Fibroblast of lung (primary cell): Measurements from ENCODE around the gene SYVN1. TPM values are rescaled to one million over a fixed set of nuclear protein-coding genes. Genes with fewer than 3 reads are reported as not detected.

ENCODE experiments used
- DNase-seq, 2 donors: peaks; one replicate each; pipeline versions ENCODE4 v3.0.0 to v3.0.0-alpha.2; 2010; ENCODE audit warnings: low read depth in 2 of 2
- H2AFZ ChIP-seq: 2 replicates; pipeline ENCODE4 v1.5.1; 2012; ENCODE audit warnings: low read length, control low read depth, inconsistent platforms
- H3K27ac ChIP-seq: 2 replicates; pipeline ENCODE4 v1.5.1; 2011; ENCODE audit warnings: low read length, control low read depth; ENCODE audit not compliant: insufficient read depth
- H3K27me3 ChIP-seq: 2 replicates; pipeline ENCODE4 v1.5.1; 2011; ENCODE audit warnings: mild to moderate bottlenecking, low read length; ENCODE audit not compliant: control insufficient read depth, insufficient read depth
- H3K36me3 ChIP-seq: 2 replicates; pipeline ENCODE4 v1.5.1; 2011; ENCODE audit warnings: low read length; ENCODE audit not compliant: control insufficient read depth, insufficient read depth
- H3K4me1 ChIP-seq: 2 replicates; pipeline ENCODE4 v1.5.1; 2011; ENCODE audit warnings: low read length; ENCODE audit not compliant: control insufficient read depth, insufficient read depth; ENCODE audit errors: extremely low read depth
- H3K4me2 ChIP-seq: 2 replicates; pipeline ENCODE4 v1.5.1; 2011; ENCODE audit warnings: low read length, control low read depth; ENCODE audit not compliant: insufficient read depth; ENCODE audit errors: extremely low read depth
- H3K4me3 ChIP-seq, 4 experiments: fragments of 200-600 bp in 1 of 4; sonication (generic) in 1 of 4; replicated peaks in 1 of 4; 2 replicates each; pipeline ENCODE4 v1.5.1; 2011 to 2016; ENCODE audit warnings: low read length in 4 of 4, low read depth in 3 of 4, mild to moderate bottlenecking in 3 of 4, control low read depth in 2 of 4, inconsistent platforms in 1 of 4, mixed read lengths in 1 of 4; ENCODE audit not compliant: insufficient read depth in 1 of 4; ENCODE audit errors: control extremely low read depth in 1 of 4
- H3K79me2 ChIP-seq: 2 replicates; pipeline ENCODE4 v1.5.1; 2012; ENCODE audit warnings: mild to moderate bottlenecking, low read length, inconsistent platforms; ENCODE audit not compliant: control insufficient read depth, insufficient read depth
- H3K9ac ChIP-seq: 2 replicates; pipeline ENCODE4 v1.5.1; 2011; ENCODE audit warnings: mild to moderate bottlenecking, low read length, control low read depth; ENCODE audit not compliant: insufficient read depth
- H3K9me3 ChIP-seq: 2 replicates; pipeline ENCODE4 v1.5.1; 2012; ENCODE audit warnings: low read depth, low read length; ENCODE audit not compliant: control insufficient read depth, insufficient read depth
- H4K20me1 ChIP-seq: 2 replicates; pipeline ENCODE4 v1.5.1; 2011; ENCODE audit warnings: low read length; ENCODE audit not compliant: control insufficient read depth, insufficient read depth; ENCODE audit errors: extremely low read depth
- CTCF ChIP-seq, 2 donors: IDR thresholded peaks in 1 of 2; conservative IDR thresholded peaks in 1 of 2; 1 replicate in 1 of 2; 2 replicates in 1 of 2; pipeline ENCODE4 v1.5.1; 2011 to 2012; ENCODE audit warnings: low read length in 2 of 2, control low read depth in 1 of 2, inconsistent platforms in 1 of 2, low read depth in 1 of 2, mild to moderate bottlenecking in 1 of 2
- EZH2 ChIP-seq: IDR thresholded peaks from 2 replicates; pipeline ENCODE4 v1.5.1; 2012; ENCODE audit warnings: low read length, control low read depth, mild to moderate bottlenecking; ENCODE audit errors: missing control alignments
- polyA plus RNA-seq, 2 donors: library from polyadenylated mRNA; depleted of rRNA in 1 of 2; stranded (reverse) in 1 of 2; unstranded in 1 of 2; fragments of >200 nt; gene quantifications; 2 replicates each; pipeline ENCODE4 v1.2.1, GENCODE V29; 2011 to 2012; ENCODE audit warnings: missing spikeins in 1 of 2
- total RNA-seq: library from RNA; depleted of rRNA; stranded (reverse); fragments of >200 nt; gene quantifications from 2 replicates; pipeline ENCODE4 v1.2.1, GENCODE V29; 2014

Gene SYVN1
- total and polyA plus RNA-seq, 2 donors (not counting 1 experiment from before 2014, with no cell fraction given), result 15.5 to 25.2 TPM

GRCh38 chr11:65107078-65107477 lies 27.2 kb downstream of the SYVN1 start:
- TF ChIP-seq CTCF (conservative IDR thresholded peaks at IDR 0.05 in 1 of 2, IDR thresholded peaks at IDR 0.05 in 1 of 2; ENCODE audit: low read depth in 1 of 2, low read length in 2 of 2), result no peak
- TF ChIP-seq EZH2, result no peak
- no peak for DNase-seq
- H3K36me3 ChIP-seq, result peaks cover 7% of the 10 kb centered on the region
- H3K9me3 ChIP-seq, result no peaks in the 10 kb centered on the region
- H3K27ac ChIP-seq, result no peak overlapping the region
- H3K4me3 ChIP-seq, result no peak overlapping the region
- no peak overlapping the region for H3K9ac ChIP-seq
- H3K79me2 ChIP-seq, result no peaks in the 10 kb centered on the region
- no peaks in the 10 kb centered on the region for H3K27me3 ChIP-seq
- peaks cover 6% of the 10 kb centered on the region for H3K4me1 ChIP-seq
- no peak overlapping the region for H3K4me2 ChIP-seq
- no peaks in the 10 kb centered on the region for H4K20me1 ChIP-seq
- H2AFZ ChIP-seq, result no peak overlapping the region

GRCh38 chr11:65104628-65105027 lies 29.7 kb downstream of the SYVN1 start:
- no peaks in the 10 kb centered on the region for H3K27me3 ChIP-seq
- H2AFZ ChIP-seq, result no peak overlapping the region
- H3K9me3 ChIP-seq, result no peaks in the 10 kb centered on the region
- peak overlapping the region; percentile 2 for H3K4me2 ChIP-seq
- H3K27ac ChIP-seq, result no peak overlapping the region
- no peaks in the 10 kb centered on the region for H3K4me1 ChIP-seq
- no peaks in the 10 kb centered on the region for H3K79me2 ChIP-seq
- no peak overlapping the region for H3K9ac ChIP-seq
- no peak for TF ChIP-seq EZH2
- TF ChIP-seq CTCF (conservative IDR thresholded peaks at IDR 0.05 in 1 of 2, IDR thresholded peaks at IDR 0.05 in 1 of 2; ENCODE audit: low read depth in 1 of 2, low read length in 2 of 2), result no peak
- peak in 1 of 2 donors; percentile 54 for DNase-seq
- peaks cover 6% of the 10 kb centered on the region for H3K36me3 ChIP-seq
- H3K4me3 ChIP-seq, result no peak overlapping the region
- no peaks in the 10 kb centered on the region for H4K20me1 ChIP-seq

- no peak overlapping the region for H2AFZ ChIP-seq
- no peak overlapping the region for H3K4me2 ChIP-seq
- H3K27me3 ChIP-seq, result no peaks in the 10 kb centered on the region
- H3K27ac ChIP-seq, result no peak overlapping the region
- H3K4me3 ChIP-seq, result no peak overlapping the region
- no peak overlapping the region for H3K9ac ChIP-seq
- no peaks in the 10 kb centered on the region for H3K9me3 ChIP-seq
- no peaks in the 10 kb centered on the region for H4K20me1 ChIP-seq
- TF ChIP-seq EZH2 (no peak), CTCF (conservative IDR thresholded peaks at IDR 0.05 in 1 of 2, IDR thresholded peaks at IDR 0.05 in 1 of 2; ENCODE audit: low read depth in 1 of 2, low read length in 2 of 2) (no peak)
- H3K79me2 ChIP-seq, result no peaks in the 10 kb centered on the region
- DNase-seq, result no peak
- H3K36me3 ChIP-seq, result peaks cover 2% of the 10 kb centered on the region
- no peaks in the 10 kb centered on the region for H3K4me1 ChIP-seq
These were observed 30.8 kb downstream of the SYVN1 start for GRCh38 chr11:65103476-65103875.
